ENCODE data around the gene CMC1.
"Not testable (repeated sequence)": the region's sequence is repeated elsewhere in the genome, so short reads cannot be mapped to it uniquely, and the experiment has no call there.

Gene CMC1, protein sequence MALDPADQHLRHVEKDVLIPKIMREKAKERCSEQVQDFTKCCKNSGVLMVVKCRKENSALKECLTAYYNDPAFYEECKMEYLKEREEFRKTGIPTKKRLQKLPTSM

DNA sequence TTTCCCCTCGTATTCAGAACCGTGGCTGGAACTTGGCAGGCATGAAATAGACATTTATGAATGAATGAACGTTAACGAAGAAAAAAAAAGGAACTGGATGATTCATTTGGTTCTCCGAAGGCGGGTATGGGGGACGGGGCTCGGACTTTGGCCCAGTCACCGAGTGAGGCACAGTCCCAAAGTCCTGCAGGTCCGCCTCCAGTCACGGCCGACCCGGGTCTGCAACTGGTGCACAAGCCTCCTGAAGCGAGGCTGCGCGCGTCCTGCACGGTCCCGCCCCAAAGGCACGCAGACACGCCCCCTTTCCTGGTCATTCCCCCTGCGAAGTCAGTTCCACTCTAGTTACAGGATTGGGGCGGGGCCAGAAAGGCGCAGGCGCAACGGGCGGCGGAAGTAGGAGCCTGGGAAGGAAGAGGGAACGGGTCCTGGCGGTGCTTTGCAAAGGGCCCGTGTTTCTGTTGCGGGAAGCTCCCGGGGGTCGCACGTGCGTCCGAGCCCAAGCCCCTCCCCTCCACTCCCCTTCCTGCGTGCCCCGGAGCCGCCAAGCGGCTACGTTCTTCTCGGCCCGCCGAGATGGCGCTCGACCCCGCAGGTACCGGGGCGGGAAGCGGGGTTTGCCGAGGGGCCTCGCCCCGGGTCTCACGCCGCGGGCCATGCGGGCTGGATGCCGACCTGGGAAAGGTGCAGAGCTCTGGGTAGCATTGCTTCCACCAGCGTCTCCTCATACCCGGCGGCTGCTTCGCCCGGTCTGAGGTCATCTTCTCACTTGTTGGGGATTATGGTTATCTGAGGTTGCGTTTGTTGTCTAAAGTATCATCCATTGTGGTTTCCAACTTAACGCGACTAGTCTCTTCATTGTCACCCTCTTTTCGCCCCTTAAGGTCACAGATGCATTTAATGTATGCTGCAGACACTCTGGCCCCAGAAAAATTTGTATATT lies at the start of gene CMC1:
Gene CMC1, plus strand, starts transcription at position 399 of the 940 bp plus-strand sequence. Its CDS starts 175 bp downstream, at position 574.
- peak; percentile 80 to 81 for DNase-seq (ENCODE audit: low read depth in 2 of 2, low spot score in 1 of 2)

DNA sequence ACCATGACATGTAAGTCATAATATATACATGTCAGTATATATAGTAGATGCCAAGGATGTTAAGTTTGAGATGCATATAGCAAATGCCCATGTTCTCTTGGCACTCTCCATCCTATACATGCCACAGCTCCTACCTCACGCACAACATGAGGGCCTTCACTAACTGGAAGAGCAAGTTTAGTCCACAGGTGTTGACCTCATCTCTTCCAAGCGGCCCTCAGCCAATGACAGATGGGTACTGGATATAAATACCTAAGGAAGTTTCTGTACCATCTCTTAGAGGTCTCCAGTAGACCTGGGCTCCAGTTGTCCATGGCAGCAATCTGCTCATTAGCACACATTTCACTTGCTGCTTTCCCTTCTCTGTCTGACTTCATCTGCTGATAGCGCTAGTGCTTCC lies 43.3 kb upstream of the CMC1 start:
- DNase-seq (ENCODE audit: low read depth in 2 of 2, low spot score in 1 of 2) = no peak

DNA sequence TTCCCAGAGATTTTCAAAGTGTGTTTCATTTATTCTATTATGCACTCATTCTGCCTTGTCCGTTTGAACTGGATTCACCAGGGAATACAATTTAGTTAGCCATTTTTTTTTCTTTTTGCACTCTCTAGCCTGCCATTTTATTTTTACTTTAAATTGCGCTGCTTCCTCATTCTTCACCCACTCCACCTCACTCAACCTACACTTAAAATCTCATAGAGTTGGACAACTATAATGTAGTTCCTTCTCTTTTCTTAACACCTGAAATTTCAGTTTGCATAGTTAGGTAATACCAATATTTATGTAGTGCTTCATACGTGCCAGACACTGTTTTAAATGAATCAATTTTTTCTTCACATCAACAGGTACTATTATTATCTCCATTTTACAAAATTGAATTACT lies 42.4 kb upstream of the CMC1 start:
- DNase-seq (ENCODE audit: low read depth in 2 of 2, low spot score in 1 of 2) = no peak

DNA sequence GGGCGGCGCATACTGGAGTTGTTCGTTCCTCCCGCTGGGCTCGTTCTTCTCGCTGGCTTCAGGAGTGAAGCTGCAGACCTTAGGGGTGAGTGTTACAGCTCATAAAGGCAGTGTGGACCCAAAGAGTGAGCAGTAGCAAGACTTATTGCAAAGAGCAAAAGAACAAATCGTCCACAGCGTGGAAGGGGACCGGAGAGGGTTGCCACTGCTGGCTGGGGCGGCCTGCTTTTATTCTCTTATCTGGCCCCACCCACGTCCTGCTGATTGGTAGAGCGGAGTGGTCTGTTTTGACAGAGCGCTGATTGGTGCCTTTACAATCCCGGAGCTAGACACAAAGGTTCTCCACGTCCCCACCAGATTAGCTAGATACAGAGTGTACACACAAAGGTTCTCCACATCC lies 41.8 kb upstream of the CMC1 start:
- DNase-seq (ENCODE audit: low read depth in 2 of 2, low spot score in 1 of 2) = not testable (repeated sequence)

DNA sequence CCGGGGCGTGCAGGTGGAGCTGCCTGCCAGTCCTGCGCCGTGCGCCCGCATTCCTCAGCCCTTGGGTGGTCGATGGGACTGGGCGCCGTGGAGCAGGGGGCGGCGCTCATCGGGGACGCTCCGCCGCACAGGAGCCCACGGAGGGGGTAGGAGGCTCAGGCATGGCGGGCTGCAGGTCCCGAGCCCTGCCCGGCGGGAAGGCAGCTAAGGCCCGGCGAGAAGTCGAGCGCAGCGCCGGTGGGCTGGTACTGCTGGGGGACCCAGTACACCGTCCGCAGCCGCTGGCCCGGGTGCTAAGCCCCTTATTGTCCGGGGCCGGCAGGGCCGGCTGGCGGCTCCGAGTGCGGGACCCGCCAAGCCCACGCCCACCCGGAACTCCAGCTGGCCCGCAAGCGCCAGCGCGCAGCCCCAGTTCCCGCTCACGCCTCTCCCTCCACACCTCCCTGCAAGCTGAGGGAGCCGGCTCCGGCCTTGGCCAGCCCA lies 41.0 kb upstream of the CMC1 start:
- DNase-seq (ENCODE audit: low read depth in 2 of 2, low spot score in 1 of 2) = not testable (repeated sequence)

DNA sequence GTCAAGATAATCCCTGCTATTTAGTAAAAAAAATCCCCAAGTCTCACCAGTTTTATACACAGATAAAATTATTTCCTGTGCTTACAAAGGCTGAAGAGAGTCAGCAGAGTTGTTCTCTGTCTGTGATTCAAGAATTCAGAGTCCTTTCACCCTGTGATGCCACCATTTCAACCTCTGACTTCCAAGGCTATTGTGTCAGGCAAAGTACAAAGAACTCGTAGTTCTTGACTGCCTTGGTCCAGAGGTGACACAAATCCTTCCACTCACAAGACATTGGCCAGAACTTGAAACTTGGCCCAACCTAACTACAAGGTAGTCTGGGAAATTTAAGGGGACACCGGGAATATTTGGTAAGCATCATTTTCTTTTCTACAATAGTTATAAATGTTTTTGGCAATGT lies 34.9 kb upstream of the CMC1 start:
- DNase-seq (ENCODE audit: low read depth in 2 of 2, low spot score in 1 of 2) = no peak

DNA sequence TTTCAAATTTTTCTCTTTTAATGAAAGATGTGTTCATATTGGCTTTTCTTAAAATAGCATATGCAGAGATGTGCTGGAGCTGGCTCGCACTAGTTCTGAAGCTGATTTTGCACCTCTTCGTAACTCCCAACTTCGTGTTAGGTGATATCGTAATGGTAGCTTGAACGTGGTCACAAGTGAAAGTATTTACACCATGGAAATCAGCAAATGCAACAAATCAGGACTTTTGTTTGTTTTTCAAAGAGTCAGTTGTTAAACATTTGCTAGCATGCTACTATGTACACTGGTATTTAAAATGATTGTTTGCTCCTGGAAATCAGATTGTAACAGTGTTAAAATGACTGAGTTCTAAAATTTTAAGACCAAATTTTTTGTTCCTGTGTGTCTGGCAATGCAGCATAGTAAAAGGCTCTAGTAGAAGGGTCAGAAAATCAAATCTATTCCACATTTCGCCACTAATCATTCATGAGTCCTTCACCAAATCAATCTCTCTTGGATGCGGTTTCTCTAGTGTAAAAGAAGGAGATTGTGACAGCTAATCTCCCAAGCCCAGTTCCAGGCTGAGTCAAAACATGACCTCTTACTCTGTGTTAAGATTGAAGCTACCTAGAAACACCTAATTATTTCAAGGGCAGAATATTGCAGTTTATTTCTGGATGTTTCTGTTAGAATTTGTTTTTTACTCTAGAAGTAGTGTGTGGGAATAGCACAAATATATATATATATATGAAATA lies 34.3 kb upstream of the CMC1 start:
- DNase-seq (ENCODE audit: low read depth in 2 of 2, low spot score in 1 of 2) = no peak

DNA sequence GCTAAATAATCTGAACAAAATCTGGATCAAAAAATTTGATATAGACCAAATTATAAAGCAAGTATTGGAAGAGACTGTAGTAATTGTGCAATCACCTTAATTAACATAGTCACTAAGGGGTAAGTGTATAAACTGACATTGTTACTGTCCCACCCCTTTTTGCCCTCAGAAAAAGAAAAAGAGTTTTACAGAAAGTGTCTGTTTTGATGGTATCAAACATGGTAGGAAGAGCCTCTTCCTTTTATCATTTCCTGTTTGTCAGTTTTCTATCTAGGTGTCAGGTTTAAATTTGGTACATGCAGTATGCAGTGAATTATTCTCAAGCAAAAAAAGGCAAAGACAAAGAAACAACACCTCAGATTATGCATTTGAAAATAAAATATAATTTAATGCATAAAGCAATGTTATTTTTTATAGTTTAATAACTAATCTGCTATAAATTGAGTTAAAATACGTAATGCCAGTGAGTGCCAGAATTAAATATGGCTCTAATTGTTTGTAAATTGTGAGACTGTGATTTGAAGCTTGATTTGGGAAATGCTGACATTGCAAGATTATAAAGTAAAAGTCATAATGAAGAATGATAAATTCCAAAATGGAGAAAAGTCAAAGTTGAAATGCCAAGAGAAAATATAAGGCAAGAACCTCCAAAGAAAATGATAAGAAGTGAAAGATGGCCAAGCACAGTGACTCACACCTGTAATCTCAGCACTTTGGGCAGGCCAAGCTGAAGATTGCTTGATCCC lies 30.3 kb upstream of the CMC1 start:
- DNase-seq (ENCODE audit: low read depth in 2 of 2, low spot score in 1 of 2) = no peak

DNA sequence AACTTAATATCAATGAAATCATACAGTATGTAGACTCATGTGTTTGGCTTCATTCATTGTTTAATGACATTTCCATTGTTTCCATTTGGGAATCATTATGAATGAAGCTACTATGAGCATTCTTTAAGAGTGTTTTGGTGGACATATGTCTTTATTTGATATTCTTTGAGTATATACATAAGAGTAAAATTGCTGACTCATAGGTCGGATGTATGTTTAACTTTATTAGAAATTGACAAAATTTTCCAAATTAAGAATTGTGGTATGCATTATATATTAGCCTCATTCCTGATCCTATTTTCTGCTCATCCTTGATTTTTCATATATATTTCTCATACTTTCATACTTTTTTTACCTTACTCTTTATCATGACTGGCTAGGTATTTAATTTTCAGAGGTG lies 28.7 kb upstream of the CMC1 start:
- DNase-seq (ENCODE audit: low read depth in 2 of 2, low spot score in 1 of 2) = no peak

DNA sequence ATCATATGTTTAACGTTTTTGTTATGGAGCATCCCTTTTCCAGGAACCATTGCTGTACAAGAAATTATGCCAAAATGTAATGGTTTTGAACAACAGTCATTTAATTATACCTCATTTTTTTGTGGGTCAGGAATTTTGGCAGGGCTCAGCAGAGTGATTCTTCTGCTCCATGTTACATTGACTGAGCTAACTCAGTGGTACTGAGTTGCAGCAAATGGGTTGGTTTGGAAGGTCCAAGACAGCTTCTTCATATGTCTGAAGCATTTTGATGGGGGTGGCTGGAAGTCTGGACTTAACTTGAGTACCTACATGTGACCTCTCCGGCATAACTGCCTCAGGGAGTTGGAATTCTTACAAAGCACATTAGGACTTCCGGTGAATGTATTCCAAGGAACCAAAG lies 26.0 kb upstream of the CMC1 start:
- no peak for DNase-seq (ENCODE audit: low read depth in 2 of 2, low spot score in 1 of 2)

DNA sequence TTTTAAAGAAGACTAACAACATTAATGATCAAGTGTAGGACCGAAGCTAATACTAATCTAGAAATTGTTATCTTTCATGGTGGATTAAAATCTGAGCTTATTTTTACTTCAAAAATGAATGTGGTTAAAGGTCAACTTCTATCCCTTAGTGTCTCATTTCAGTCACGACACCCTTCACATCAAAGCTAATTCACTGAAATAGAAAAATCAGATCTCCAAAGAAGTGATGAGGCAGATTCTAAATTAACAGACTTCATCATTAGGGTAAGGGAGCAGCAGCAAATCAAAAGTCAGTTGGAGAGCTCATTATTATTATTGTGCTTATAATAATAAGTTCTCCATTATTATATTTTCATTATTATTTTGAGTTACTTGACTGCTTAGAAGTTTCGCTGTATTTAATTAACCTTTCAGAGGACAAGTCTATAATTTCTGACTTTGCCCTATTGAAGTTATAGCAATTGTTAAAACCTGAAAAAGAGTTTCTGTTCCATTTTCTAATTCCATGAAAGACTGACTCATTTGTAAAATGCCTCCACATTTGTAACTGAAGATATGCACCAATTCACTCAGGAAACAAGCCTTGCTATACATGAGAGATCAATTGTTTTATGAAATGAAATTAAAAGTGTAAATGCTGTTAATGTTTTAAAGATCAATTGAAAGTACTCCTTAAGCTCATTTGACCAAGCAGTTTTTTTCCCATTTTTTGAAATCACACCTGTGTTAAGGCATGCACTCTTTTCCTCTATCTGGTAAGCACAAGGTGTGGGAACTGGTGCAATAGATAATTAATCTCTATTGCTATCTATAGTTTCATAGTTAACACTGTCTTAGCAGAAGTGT lies 23.1 kb upstream of the CMC1 start:
- DNase-seq (ENCODE audit: low read depth in 2 of 2, low spot score in 1 of 2) = no peak

DNA sequence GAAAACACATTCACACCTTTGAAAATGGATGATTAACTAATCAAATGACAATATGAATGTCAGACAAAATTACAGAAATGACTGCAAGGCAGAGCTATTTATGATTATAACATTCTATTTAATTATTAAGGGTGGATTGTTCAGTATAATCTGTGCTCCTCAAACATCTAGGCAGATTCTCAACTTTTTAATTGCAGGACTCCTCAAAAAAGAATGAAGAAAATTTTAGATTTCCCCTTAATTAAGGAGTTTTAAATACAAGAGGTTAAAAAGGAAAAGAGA lies 22.6 kb upstream of the CMC1 start:
- no peak for DNase-seq (ENCODE audit: low read depth in 2 of 2, low spot score in 1 of 2)

DNA sequence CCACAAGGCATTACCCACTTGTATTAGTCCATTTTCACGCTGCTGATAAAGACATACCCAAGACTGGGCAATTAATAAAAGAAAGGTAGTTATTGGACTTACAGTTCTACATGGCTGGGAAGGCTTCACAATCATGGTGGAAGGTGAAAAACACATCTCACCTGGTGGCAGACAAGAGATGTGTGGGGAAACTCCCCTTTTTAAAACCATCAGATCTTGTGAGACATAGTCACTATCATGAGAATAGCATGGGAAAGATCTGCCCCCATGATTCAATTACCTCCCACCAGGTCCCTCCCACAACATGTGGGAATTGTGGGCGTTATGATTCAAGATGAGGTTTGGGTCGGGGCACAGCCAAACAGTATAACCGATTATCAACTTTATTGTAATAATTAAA lies 17.0 kb upstream of the CMC1 start:
- DNase-seq (ENCODE audit: low read depth in 2 of 2, low spot score in 1 of 2) = no peak

DNA sequence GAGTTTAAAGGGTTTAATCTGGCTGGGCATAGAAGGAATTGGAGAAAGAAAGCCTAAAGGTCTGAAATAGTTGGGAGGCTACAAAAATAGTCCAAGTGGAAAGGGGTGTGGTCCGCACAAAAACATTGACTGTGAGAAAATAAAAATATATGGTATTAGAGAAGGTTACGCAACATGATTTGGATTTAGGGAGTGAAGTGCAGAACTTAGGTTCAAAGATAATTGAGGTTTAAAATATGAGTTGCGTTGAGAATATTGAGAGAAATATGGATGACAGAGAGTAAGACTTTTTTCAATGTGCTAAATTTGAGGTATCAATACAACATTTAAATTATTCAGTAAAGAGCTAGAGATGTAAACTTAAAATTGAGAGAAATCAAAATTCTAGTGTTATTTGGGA lies 15.4 kb upstream of the CMC1 start:
- DNase-seq (ENCODE audit: low read depth in 2 of 2, low spot score in 1 of 2) = no peak

DNA sequence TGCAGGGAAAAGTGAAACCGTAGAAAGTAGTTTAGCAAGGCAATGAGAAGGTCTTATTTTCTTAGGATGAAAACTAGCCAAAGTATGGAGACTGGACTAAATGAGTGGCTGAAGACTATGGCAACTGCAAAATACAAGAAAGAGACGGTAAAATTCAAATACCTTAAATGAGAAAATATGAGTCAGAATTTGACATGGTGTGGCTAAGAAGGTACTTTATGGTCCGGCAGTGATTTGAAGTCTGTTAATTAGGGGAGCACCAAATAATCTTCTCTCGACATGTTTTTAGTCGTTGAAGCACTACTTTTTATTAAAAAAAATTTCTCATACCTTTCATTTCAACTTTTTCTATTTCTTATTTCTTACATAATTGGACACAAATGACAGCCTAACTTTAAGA lies 12.8 kb upstream of the CMC1 start:
- no peak for DNase-seq (ENCODE audit: low read depth in 2 of 2, low spot score in 1 of 2)

DNA sequence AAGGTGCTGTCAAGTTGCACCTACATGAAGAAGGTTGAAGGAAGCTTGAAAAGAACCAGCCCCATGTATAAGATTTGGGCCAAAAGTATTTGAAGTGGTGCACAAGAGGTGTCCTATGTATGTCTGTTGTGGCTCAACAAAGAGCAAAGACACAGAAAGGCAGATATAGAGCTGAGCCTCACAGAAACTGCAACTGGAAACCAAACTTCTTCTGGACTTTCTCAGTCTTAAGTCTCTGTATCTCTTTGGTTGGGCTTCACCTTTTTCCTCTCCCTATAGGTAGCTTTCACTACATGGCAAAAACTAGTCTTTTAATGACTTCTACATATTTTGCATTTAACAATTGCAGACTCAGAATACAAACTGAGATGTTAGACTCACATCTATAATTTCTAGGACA lies 8.8 kb upstream of the CMC1 start:
- DNase-seq (ENCODE audit: low read depth in 2 of 2, low spot score in 1 of 2) = no peak

DNA sequence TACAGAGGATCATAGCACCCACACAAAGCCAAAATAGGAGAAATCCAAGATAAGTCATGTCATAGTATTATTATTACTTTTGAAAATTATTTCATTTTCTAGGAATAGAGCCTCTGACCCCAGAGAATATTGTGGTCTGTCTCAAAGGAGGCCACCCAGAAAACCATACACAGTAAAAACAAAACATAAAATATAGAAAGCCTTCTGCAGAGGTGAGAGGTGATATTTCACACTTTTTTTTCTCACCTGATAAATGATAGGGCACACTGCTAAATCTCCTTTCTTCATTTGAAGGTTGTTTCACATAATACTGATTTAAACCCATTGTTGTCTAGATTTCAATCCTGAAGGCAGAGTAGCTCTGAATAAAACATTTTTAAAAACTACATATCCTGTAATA lies 7.0 kb upstream of the CMC1 start:
- DNase-seq (ENCODE audit: low read depth in 2 of 2, low spot score in 1 of 2) = no peak

DNA sequence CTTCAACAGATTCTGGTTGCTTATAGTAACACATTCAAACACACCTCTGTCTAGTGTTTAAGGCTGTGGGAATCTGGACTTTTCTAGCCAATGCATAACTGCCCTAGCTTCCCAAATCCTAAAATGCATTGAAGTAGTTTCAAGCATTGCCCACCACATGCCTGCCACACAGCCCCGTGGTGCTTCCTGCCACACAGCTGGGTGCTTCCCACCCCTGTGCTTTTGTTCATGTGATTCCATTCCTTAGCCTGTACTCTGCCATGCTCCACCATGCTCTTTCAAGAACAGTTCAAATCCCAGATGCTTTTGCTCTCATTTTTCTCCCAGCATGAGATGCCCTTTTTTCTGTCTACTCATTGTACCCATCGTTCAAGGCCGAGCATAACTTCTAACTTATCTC lies 2.3 kb upstream of the CMC1 start:
- no peak for DNase-seq (ENCODE audit: low read depth in 2 of 2, low spot score in 1 of 2)

DNA sequence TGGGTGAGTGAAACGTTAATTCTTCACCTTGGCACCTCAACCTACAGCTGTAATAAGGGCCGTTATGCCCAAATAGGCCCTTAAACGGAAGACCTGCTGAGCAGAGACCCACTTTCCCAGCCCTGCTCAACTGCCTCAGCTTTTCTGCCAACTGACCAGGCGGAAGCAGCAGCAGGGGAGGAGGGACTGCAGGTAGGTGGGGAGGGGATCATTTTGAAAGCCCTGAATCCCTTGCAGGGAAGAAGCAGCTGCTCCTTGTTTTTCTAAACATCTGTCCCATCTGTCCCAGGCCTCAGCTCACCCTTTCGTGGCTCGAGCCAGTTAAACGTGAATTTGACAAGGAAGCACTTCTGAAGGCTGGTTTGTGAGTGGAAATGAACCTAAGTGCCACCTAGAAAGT lies 978 bp upstream of the CMC1 start:
- no peak for DNase-seq (ENCODE audit: low read depth in 2 of 2, low spot score in 1 of 2)

DNA sequence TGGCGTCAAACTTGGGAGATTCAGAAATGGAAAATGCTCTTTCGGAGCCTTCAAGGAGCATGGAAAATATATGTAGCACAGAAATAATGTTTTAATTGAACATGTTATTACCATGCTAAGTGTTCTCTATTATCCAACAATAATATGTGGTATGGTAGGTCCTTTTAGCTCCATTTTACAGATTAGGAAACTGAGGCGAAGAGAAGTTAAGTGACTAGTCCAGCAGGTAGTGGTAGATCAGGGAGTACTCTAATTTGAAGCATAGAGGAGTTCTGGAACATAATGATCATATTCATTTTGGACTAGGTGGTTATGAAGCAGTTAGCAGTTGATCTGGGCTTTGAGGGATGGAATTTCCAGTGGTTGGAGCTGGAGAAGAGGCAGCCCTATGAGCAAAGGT lies 1.1 kb downstream of the CMC1 start:
- DNase-seq (ENCODE audit: low read depth in 2 of 2, low spot score in 1 of 2) = no peak
